ENCODE measurements around the gene XRCC4. TPM values are rescaled to one million over a fixed set of nuclear protein-coding genes. Genes with fewer than 3 reads are reported as not detected.

The XRCC4 gene
- total and polyA plus RNA-seq, 7 donors = 4.6 to 11.3 (median 7.6) TPM

DNA sequence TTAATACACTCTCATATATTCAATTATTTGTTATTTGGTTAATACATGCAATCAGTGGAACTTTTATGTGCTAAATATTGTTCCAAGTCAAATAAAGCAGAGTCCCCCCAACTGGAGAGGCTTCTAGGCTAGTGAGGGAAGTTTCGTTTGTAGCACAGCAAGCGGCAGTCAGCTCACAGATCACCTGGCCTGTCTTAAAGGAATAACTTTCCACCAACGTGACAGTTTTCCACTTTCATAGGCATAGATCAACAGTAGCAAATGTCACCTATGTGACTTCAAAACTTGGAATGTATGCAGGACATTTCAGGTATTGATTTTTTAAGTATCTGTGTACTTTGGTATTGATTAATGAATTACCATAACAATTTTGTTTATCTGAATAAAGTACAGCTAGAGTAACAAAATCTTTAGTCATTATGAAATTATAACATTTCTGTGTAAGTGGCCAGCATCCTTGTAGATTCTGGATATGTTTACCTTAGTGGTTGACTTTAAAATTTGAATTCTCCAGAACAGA lies 264.5 kb downstream of the XRCC4 start:
- TF ChIP-seq POLR2A (IDR thresholded peaks at IDR 0.05) = no peak
- TF ChIP-seq, protein P1, sequence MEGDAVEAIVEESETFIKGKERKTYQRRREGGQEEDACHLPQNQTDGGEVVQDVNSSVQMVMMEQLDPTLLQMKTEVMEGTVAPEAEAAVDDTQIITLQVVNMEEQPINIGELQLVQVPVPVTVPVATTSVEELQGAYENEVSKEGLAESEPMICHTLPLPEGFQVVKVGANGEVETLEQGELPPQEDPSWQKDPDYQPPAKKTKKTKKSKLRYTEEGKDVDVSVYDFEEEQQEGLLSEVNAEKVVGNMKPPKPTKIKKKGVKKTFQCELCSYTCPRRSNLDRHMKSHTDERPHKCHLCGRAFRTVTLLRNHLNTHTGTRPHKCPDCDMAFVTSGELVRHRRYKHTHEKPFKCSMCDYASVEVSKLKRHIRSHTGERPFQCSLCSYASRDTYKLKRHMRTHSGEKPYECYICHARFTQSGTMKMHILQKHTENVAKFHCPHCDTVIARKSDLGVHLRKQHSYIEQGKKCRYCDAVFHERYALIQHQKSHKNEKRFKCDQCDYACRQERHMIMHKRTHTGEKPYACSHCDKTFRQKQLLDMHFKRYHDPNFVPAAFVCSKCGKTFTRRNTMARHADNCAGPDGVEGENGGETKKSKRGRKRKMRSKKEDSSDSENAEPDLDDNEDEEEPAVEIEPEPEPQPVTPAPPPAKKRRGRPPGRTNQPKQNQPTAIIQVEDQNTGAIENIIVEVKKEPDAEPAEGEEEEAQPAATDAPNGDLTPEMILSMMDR (IDR thresholded peaks at IDR 0.05) = no peak
- TF ChIP-seq EP300 (IDR thresholded peaks at IDR 0.05) = no peak
- TF ChIP-seq POLR2AphosphoS5 (IDR thresholded peaks at IDR 0.05) = no peak
- 82 to 88% methylated on average over 3 of the region's 3 CpGs for WGBS, 2 donors
- peaks cover 0 to 8% (median 3%) of the 10 kb centered on the region in 4 donors for H3K4me1 ChIP-seq
- H3K27ac ChIP-seq = no peak overlapping the region
- no peaks in the 10 kb centered on the region for H3K9me3 ChIP-seq
- intact Hi-C loops (cut with DNase I) = no loop called here
- no peaks in the 10 kb centered on the region for H3K27me3 ChIP-seq
- no peak for DNase-seq
- no peaks in the 10 kb centered on the region for H3K36me3 ChIP-seq
- no peak overlapping the region for H3K4me3 ChIP-seq

DNA sequence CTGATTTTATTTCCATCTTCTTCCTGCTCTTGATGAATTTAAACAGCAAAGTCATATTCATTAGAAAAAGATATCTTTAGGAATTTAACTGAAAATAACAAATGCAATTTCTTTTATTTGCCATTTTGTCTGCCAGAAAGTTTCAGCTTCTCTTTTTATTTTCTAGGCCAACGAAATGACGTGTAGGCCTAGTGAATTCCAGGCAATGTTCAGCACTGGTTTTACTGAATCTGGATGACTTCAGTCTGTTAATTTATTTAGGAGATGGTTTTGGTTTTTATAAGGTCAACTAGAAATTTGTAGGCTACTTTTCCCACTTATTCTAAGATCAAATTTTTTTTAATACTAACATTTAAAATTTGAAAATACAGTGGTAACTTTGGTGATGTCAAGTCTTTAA lies 265.1 kb downstream of the XRCC4 start:
- no peak overlapping the region for H3K4me3 ChIP-seq
- peaks cover 0 to 8% (median 3%) of the 10 kb centered on the region in 4 donors for H3K4me1 ChIP-seq
- H3K36me3 ChIP-seq = no peaks in the 10 kb centered on the region
- no peaks in the 10 kb centered on the region for H3K9me3 ChIP-seq
- no peak for DNase-seq
- H3K27me3 ChIP-seq = no peaks in the 10 kb centered on the region
- intact Hi-C loops (cut with DNase I) = no loop called here
- H3K27ac ChIP-seq = peak overlapping the region in 1 of 4 donors; percentile 30
- TF ChIP-seq, protein P1 (IDR thresholded peaks at IDR 0.05) = no peak
- 85 to 95% methylated on average over 2 of the region's 2 CpGs for WGBS, 2 donors

DNA sequence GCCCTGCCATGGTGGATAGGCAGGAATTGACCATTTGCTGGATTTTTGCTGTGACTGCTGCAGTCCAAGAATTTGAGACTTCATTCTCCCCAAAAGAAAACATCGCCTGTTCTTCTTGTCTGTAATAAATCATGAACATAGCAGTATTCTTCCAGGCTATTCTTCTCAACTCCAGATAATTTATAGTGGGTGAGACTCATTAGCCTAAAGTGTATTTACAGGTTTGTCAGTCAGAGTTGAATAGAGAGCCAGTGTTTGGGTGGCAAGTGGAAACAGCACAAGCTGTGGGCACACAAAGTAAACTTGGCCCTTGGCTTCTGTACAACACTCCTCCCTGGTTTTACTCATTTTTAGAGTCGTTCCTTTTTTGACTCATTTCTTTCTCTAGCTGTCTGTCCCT lies 266.0 kb downstream of the XRCC4 start:
- H3K9me3 ChIP-seq = peaks cover 0 to 7% (median 0%) of the 10 kb centered on the region in 4 donors
- WGBS, 2 donors = 63 to 65% methylated on average over 2 of the region's 2 CpGs
- no peaks in the 10 kb centered on the region for H3K27me3 ChIP-seq
- H3K4me1 ChIP-seq = peaks cover 0 to 8% (median 3%) of the 10 kb centered on the region in 4 donors
- TF ChIP-seq EP300 (IDR thresholded peaks at IDR 0.05) (no peak), POLR2A (IDR thresholded peaks at IDR 0.05) (no peak), POLR2AphosphoS5 (IDR thresholded peaks at IDR 0.05) (no peak)
- TF ChIP-seq, protein P1 (IDR thresholded peaks at IDR 0.05) = no peak
- H3K36me3 ChIP-seq = no peaks in the 10 kb centered on the region
- no peak for DNase-seq
- peak overlapping the region in 1 of 4 donors; percentile 30 for H3K27ac ChIP-seq
- intact Hi-C loops (cut with DNase I) = no loop called here
- H3K4me3 ChIP-seq = no peak overlapping the region

DNA sequence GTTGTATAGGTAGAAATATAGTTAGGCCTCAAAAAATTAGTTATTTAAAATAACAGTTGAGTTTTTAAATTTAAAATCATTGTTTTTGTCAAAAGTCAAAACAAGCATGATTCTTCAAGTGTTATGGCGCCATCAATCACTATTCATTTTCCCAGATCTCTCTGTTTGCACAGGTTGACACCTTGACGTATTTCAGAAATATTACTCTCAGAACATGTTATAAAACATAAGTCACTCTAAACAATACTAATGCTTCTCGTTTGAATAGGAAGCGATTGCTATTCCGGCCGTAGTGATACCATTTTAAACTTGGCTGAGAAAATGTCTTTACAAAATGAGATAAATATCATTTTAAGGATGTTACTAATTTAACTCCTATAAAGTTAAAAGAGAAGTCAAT lies 268.1 kb downstream of the XRCC4 start:
- intact Hi-C loops (cut with DNase I) = no loop called here
- H3K9me3 ChIP-seq = peaks cover 0 to 15% (median 0%) of the 10 kb centered on the region in 4 donors
- H3K4me1 ChIP-seq = peaks cover 0 to 8% (median 3%) of the 10 kb centered on the region in 4 donors
- TF ChIP-seq POLR2AphosphoS5 (IDR thresholded peaks at IDR 0.05) = no peak
- TF ChIP-seq, protein P1 (IDR thresholded peaks at IDR 0.05) = no peak
- no peak for TF ChIP-seq EP300 (IDR thresholded peaks at IDR 0.05)
- no peak for TF ChIP-seq POLR2A (IDR thresholded peaks at IDR 0.05)
- H3K36me3 ChIP-seq = no peaks in the 10 kb centered on the region
- H3K27me3 ChIP-seq = no peaks in the 10 kb centered on the region
- no peak overlapping the region for H3K27ac ChIP-seq
- DNase-seq = no peak
- WGBS, 2 donors = 93 to 96% methylated on average over 6 of the region's 6 CpGs
- no peak overlapping the region for H3K4me3 ChIP-seq

DNA sequence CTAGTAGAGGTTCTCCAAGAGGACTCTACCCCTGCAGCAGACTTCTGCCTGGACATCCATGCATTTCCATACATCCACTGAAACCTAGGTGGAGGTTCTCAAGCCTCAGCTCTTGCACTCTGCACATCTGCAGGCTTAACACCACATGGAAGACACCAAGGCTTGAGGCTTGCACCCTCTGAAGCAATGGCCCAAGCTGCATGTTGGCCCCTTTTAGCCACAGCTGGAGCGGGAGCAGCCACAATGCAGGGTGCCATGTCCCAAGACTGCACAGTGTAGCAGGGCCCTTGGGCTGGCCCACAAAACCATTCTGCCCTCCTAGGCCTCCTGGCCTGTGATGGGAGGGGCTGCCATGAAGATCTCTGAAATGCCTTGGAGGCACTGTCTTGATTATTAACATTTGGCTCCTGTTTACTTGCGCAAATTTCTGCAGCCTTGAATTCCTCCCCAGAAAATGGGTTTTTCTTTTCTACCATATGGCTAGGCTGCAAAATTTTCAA lies 271.0 kb downstream of the XRCC4 start:
- H3K36me3 ChIP-seq = no peaks in the 10 kb centered on the region
- peaks cover 0 to 15% (median 0%) of the 10 kb centered on the region in 4 donors for H3K9me3 ChIP-seq
- WGBS, 2 donors = 97 to 99% methylated on average over 2 of the region's 2 CpGs
- peaks cover 0 to 5% (median under 1%) of the 10 kb centered on the region in 4 donors for H3K4me1 ChIP-seq
- DNase-seq = no peak
- H3K27ac ChIP-seq = no peak overlapping the region
- intact Hi-C loops (cut with DNase I) = no loop called here
- no peak overlapping the region for H3K4me3 ChIP-seq
- TF ChIP-seq, protein P1 (IDR thresholded peaks at IDR 0.05) = no peak
- no peak for TF ChIP-seq POLR2A (IDR thresholded peaks at IDR 0.05)
- no peak for TF ChIP-seq POLR2AphosphoS5 (IDR thresholded peaks at IDR 0.05)
- no peak for TF ChIP-seq EP300 (IDR thresholded peaks at IDR 0.05)
- no peaks in the 10 kb centered on the region for H3K27me3 ChIP-seq

All from sigmoid colon (tissue), 7 donors.